IPS DF 6.9 (cell line): ENCODE data around the gene UCP1.
"Not testable (repeated sequence)": the region's sequence is repeated elsewhere in the genome, so short reads cannot be mapped to it uniquely, and the experiment has no call there.

ENCODE experiments used
- DNase-seq: peaks from one replicate; pipeline ENCODE4 v3.0.0-alpha.2; 2013; ENCODE audit warnings: low read depth, low spot score
- H3K27ac ChIP-seq: one replicate; pipeline ENCODE4 v1.5.1; 2013; ENCODE audit warnings: low read length, control low read depth
- H3K27me3 ChIP-seq: 2 replicates; pipeline ENCODE4 v1.6.1; 2013; ENCODE audit warnings: mild to moderate bottlenecking, low read length; ENCODE audit not compliant: control insufficient read depth, insufficient read depth
- H3K36me3 ChIP-seq: 2 replicates; pipeline ENCODE4 v1.6.1; 2013; ENCODE audit warnings: low read length; ENCODE audit not compliant: control insufficient read depth, insufficient read depth
- H3K4me1 ChIP-seq: 2 replicates; pipeline ENCODE4 v1.6.1; 2013; ENCODE audit warnings: low read length; ENCODE audit not compliant: control insufficient read depth, insufficient read depth
- H3K4me3 ChIP-seq: 2 replicates; pipeline ENCODE4 v1.5.1; 2013; ENCODE audit warnings: mild to moderate bottlenecking, low read length
- H3K9me3 ChIP-seq: 2 replicates; pipeline ENCODE4 v1.6.1; 2013; ENCODE audit warnings: low read length, inconsistent platforms; ENCODE audit not compliant: control insufficient read depth, insufficient read depth
- WGBS: extraction: QIAGEN DNeasy Blood & Tissue Kit; methylation state at CpG from one replicate; pipeline ENCODE4 v1.1.7; 2013; ENCODE audit warnings: mixed read lengths, missing lambda C conversion rate; ENCODE audit not compliant: insufficient read length, insufficient coverage; 5-methylcytosine and 5-hydroxymethylcytosine counted together

UCP1 gene

DNA sequence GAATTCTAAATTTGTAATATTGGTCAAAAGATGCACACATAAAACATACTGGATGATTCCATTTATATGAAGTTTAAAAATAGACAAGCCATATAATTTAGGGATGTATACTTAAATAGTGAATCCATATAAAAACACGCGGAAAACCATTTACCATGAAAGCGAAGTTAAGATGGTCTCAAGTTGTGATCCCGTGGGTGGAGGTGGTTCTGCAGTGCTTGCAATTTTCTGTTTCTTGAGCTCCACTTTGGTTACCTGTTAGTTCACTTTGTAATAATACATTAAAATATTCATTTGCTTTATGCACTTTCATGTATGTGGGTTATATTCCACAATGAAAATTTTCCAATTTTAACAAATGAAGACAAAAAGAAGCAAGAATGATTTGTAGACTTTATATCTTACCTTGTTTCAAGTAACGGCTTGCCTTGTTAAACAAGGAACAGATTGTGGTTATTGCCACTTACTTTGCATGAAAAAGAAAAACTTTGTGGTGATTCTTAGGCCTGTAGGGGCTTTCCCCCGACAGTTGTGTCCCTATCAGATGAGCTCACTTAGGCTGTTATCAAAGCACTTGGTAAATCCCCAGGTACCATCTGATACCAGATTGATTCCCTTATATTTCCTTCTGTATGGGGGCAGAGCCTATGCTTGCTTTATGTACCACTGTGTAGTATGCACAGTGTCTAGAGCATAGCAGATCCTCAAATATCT is 12.2 kb downstream of the UCP1 start:
- no peak overlapping the region for H3K4me3 ChIP-seq

GRCh38 chr4:140533951-140534480 is 34.7 kb downstream of the UCP1 start:
- Histone ChIP-seq H3K4me3 (no peak overlapping the region), H3K9me3 (no peaks in the 10 kb centered on the region), H3K4me1 (no peaks in the 10 kb centered on the region), H3K27ac (no peak overlapping the region), H3K27me3 (no peaks in the 10 kb centered on the region), H3K36me3 (no peaks in the 10 kb centered on the region)
- no peak for DNase-seq
- WGBS = no CpG with 5 or more reads among the region's 4 CpGs

More for the DNA sequence above, 12.2 kb downstream of the UCP1 start:
- Histone ChIP-seq H3K9me3 (no peaks in the 10 kb centered on the region), H3K36me3 (no peaks in the 10 kb centered on the region), H3K27me3 (no peaks in the 10 kb centered on the region), H3K4me1 (peaks cover 6% of the 10 kb centered on the region), H3K27ac (no peak overlapping the region)
- no CpG with 5 or more reads among the region's 6 CpGs for WGBS
- no peak for DNase-seq

DNA sequence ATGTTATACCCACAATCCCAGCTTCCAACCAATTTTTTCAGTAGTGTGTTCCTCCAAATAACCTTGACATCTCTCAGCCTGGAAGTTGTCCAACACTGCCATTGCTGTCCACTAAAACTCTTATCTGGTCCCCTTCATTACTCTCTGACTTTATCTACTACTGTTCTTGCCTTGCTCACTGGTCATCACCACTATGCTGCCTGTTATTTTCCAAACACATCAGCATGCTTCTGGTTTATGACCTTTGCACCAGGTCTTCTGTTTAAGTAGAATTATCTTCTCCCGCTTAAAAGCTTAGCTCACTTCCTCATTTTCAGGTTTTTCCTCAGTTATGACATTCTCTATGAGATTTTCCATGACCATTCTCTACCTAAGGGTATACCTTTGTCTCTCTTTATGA is 39.3 kb downstream of the UCP1 start:
- Histone ChIP-seq H3K27me3 (no peaks in the 10 kb centered on the region), H3K27ac (no peak overlapping the region), H3K36me3 (no peaks in the 10 kb centered on the region; the same call in 1 of the 2 replicates), H3K4me1 (no peaks in the 10 kb centered on the region), H3K9me3 (no peaks in the 10 kb centered on the region), H3K4me3 (no peak overlapping the region)
- WGBS = no CpG with 5 or more reads among the region's 1 CpG
- no peak for DNase-seq

DNA sequence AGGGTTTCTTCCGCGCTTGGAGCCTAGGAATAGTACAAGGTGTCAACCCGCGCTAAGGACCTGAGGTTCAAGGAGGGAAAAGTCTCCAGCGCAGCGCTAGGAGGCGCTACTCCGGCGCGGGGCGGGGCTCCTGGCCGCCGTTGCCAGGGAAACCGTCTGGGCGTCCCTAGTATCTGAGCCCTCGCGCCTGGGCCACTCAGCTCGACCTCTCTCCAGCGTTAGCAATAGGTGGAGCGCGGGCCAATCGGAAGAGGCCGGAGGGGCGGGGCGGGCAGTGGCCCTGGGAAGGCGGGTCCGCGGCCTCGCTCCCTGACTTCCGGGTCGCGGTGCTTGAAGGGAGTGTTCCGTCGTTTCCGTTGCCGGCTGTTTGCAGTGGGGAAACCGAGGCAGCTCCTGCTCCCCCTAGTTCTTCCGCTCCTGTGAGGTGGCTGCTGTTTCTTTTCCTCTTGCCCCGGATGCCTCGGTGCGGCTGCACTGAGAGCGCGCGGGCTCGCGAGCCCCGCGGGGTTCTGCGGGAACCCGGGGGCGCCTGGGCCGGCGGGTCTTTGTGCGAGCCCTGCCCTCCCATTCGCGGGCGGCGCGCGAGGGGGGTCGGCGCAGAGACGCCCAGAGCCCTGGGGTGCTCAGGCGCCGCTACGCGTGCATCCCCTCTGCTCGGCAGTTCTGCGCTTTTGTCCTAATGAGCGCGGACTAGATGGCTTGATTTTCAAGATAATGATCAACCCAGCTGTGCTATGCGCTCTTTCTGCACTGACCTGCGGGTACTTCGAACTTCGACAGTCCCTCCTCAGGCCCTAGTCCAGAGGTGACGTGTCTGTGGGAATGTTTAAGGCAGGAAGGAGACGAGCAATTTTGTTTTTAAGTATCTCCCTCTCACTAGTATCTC is 44.7 kb downstream of the UCP1 start, which contains the start of gene ELMOD2:
TSS of gene ELMOD2 (plus strand) at position 312 of the 886 bp plus-strand sequence. CDS start 1,261 bp downstream, outside the sequence.
- Histone ChIP-seq H3K27me3 (no peaks in the 10 kb centered on the region), H3K27ac (no peak within 1 kb of the TSS), H3K36me3 (no peaks in the 10 kb centered on the region; the same call in 1 of the 2 replicates), H3K4me3 (peak within 1 kb of the TSS; percentile 67), H3K4me1 (no peaks in the 10 kb centered on the region), H3K9me3 (no peaks in the 10 kb centered on the region)
- peak; percentile 84 for DNase-seq
- no CpG with 5 or more reads among the region's 77 CpGs for whole genome bisulfite sequencing

DNA sequence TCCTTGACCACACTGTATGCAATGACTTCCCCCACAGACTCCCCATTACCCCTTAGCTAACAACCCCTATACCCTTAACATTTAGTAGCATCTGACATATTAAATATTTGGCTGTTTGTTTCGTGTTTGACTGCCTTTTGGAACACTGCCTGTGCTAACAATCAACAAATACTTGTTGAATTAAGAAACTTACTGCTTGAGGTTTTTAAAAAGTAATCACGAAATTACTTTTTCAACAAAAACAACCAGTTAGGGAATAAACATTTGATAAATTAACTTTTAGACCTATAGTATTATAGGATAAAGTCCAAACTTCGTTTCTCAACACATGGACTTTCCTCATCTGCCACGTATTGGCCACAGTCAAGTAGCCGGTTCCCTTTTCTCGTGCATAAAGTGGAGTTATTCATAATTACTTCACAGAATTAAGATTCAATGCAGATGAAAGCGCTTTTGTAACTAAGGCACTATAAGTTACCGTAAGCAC is 45.3 kb downstream of the UCP1 start:
- no peak for DNase-seq
- WGBS = no CpG with 5 or more reads among the region's 8 CpGs
- H3K27ac ChIP-seq = no peak overlapping the region
- no peaks in the 10 kb centered on the region; the same call in 1 of the 2 replicates for H3K36me3 ChIP-seq
- no peaks in the 10 kb centered on the region for H3K4me1 ChIP-seq
- no peaks in the 10 kb centered on the region for H3K27me3 ChIP-seq
- H3K4me3 ChIP-seq = no peak overlapping the region
- no peaks in the 10 kb centered on the region for H3K9me3 ChIP-seq

GRCh38 chr4:140515423-140515822 is 53.3 kb downstream of the UCP1 start:
- Histone ChIP-seq H3K27ac (no peak overlapping the region), H3K4me1 (no peaks in the 10 kb centered on the region), H3K36me3 (no peaks in the 10 kb centered on the region), H3K27me3 (no peaks in the 10 kb centered on the region), H3K4me3 (no peak overlapping the region), H3K9me3 (no peaks in the 10 kb centered on the region)
- DNase-seq = no peak
- WGBS = no CpG with 5 or more reads among the region's 1 CpG

DNA sequence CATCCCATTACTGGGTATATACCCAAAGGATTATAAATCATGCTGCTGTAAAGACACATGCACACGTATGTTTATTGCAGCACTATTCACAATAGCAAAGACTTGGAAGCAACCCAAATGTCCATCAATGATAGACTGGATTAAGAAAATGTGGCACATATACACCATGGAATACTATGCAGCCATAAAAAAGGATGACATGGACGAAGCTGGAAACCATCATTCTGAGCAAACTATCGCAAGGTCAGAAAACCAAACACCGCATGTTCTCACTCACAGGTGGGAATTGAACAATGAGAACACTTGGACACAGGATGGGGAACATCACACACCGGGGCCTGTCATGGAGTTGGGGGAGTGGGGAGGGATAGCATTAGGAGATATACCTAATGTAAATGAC is 55.0 kb downstream of the UCP1 start:
- not testable (repeated sequence) for H3K27me3 ChIP-seq, DNase-seq, H3K4me3 ChIP-seq, H3K4me1 ChIP-seq, H3K27ac ChIP-seq, H3K36me3 ChIP-seq, H3K9me3 ChIP-seq
- no CpG with 5 or more reads among the region's 5 CpGs for WGBS
